KBM-7 (cell line): ENCODE measurements around the gene WDR18.

Experiments
- DNase-seq: peaks from one replicate; pipeline ENCODE4 v3.0.0-alpha.2; 2015
- in situ Hi-C: fragments of 300-500 bp; cut with MboI; formaldehyde crosslinking; loops from 2 replicates; pipeline ENCODE4 v1.14.3; 2020; ENCODE audit warnings: low sequenced_read_pairs, low pct_unique_long_range_greater_than_20kb, mixed read lengths

Gene WDR18

DNA sequence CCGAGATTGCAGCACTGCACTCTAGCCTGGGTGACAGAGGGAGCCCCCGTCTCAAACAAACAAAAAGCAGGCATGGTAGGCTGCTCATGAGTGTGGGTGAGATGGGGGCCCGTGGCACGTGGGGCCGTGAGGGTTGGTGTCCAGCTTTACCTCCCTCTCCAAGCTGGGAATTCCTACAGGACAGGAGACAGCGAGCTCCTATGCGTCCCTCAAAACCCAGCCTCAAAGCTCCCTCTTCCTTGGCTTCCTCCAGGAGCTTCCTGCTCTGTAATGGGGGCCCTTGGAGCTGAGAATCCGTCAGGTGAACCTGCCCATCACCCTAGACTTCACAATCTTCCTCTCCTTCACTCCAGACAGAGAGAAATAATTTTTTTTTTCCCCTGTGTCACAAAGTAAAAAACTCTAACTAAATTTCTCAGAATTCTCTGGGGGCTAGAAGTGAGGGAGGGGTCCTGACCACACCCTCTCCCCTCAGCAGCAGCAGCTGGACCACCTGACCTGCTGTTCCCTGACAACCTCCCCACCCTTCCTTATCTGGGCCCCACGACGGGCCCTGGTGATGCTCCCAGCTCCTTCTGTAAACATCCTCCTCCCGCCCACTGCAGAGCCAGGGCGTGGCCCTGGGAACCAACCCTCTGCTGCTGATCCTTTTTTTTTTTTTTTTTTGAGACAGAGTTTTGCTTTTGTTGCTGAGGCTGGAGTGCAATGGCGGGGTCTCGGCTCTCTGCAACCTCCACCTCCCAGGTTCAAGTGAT lies 22.1 kb upstream of the WDR18 start:
- no peak for DNase-seq
- in situ Hi-C loops, result no loop called here

DNA sequence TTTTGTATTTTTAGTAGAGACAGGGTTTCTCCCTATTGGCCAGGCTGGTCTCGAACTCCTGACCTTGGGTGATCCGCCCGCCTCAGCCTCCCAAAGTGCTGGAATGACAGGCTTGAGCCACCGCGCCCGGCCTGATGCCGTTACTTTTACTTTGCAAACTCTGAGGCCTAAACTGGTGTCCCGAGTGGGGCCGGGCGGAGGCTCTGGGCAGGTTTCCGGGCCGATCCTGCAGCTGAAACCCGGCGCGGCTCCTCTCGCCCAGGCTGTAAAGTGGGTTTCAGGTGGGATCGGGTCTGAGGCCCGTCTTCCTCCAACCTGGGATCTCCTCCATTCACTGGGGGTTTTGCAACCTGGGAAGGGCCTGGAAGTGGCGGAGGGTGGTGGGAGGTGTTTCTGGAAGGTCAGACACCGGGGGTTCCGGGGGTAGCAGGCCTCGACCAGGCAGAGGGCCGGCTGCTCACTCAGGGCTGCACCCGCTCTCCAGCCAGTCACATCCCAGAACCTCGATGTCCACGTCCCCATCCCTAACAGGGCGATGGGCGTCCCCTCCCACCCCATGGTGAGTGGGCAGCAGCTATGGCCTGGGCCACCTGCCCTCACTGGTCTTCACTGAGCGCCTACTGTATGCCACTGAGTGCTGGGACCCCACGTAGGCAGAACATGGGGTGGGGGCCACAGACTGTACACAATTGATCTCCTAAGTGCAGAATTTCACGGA lies 21.3 kb upstream of the WDR18 start:
- in situ Hi-C loops, result no loop called here
- DNase-seq, result no peak

DNA sequence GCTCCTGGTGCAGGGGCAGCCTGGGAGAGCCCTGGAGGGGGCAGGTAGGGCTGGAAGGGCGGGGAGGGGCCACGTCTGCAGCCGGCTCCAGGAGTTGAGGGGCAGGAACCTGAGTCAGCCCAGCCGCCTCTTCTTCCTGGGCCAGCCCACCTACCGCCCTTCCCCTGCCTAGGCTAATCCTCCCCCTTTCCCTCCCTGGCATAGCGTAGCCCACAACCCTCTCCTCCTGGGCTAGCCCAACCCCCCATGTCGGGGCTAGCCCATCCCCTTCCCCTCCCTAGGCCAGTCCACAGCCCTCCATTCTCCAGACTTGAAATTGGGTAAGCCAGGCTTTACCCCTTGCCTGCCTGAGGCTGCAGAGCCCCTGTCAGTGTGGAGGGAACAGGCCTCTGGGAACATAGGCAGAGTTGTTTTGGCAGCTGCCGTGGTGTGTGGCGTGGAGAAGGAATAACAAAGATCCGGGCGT lies 20.6 kb upstream of the WDR18 start:
- in situ Hi-C loops, result no loop called here
- no peak for DNase-seq

DNA sequence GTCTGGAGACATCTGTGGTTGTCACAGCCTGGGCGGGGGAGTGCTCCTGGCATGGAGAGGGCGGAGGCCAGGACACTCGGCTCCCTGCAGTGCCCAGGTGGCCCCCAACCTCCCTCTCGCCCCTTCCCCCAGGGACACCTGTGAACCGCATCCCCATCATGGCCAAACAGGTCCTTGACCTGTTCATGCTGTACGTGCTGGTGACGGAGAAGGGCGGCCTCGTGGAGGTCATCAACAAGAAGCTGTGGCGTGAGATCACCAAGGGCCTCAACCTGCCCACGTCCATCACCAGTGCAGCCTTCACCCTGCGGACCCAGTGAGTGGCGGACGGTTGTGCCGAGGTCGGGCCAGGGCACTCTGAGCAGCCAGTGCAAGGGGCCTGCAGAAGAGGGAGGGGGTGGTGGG lies 20.0 kb upstream of the WDR18 start:
- no peak for DNase-seq
- in situ Hi-C loops, result no loop called here

DNA sequence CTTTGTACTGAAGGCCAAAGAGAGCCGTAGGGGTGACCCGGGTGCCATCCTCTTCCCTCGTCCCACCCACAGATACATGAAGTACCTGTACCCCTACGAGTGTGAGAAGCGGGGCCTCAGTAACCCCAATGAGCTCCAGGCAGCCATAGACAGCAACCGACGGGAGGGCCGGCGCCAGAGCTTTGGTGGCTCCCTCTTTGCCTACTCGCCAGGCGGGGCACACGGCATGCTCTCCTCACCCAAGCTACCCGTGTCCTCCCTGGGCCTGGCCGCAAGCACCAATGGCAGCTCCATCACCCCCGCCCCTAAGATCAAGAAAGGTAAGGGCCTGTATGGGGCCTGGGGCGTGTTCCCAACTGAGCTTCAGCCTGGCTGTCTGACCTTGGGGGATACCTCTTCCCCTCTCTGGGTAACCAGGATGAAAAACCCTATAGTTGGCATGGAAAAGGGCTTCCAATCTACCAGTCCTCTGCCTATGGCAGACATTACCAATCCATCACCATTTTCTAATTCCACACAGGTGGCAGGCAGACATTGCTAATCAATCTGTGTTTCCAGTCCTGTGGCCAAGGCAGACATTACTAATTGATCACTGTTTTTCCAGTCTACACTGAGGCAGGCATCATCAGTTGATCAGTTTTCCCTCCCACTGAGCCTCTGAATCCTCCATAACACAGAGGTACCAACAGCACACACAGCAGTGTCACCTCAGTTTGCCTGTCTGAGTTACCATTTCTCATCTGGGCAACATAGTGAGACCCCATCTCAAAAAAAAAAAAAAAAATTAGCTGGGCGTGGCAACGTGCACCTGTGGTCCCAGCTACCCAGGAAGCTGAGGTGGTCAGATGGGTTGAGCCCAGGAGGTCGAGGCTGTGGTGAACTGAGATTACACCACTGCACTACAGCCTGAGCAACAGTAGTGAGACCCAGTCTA lies 19.1 kb upstream of the WDR18 start:
- in situ Hi-C loops, result no loop called here
- DNase-seq, result no peak

DNA sequence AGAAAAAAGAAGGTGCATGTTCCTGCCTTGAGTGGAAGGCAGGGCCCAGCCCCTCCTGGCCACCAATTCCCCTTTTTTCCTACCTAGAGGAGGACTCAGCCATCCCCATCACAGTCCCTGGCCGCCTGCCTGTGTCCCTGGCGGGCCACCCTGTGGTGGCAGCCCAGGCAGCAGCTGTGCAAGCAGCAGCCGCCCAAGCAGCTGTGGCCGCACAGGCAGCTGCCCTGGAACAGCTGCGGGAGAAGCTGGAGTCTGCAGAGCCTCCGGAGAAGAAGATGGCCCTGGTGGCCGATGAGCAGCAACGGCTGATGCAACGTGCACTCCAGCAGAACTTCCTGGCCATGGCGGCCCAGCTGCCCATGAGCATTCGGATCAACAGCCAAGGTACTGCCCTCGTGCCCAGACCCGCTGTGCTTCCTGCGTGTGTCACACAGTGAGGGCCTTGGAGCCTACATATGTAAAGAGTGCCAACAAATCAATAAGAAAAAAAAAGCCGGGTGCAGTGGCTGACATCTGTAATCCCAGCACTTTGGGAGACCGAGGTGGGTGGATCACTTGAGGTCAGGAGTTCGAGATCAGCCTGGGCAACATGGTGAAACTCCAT lies 17.6 kb upstream of the WDR18 start:
- in situ Hi-C loops, result no loop called here
- DNase-seq, result no peak

DNA sequence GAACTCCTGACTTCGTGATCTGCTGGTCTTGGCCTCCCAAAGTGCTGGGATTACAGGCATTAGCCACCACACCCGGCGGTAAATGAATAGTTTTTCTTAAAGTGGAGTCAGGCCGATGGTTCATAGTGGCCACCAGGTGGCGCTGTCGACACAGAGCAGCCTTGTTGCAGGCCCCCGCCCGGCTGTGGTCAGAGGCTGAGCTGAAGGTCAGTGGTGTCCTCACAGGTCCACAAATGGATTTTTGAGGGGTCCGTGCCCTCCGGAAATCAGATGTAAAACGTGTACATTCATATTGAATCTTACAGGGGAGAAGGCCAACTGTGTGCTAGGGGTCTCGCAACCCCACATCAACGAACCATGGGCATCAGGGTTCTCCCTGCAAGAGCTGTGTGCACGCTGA lies 13.4 kb upstream of the WDR18 start:
- in situ Hi-C loops, result no loop called here
- DNase-seq, result no peak

DNA sequence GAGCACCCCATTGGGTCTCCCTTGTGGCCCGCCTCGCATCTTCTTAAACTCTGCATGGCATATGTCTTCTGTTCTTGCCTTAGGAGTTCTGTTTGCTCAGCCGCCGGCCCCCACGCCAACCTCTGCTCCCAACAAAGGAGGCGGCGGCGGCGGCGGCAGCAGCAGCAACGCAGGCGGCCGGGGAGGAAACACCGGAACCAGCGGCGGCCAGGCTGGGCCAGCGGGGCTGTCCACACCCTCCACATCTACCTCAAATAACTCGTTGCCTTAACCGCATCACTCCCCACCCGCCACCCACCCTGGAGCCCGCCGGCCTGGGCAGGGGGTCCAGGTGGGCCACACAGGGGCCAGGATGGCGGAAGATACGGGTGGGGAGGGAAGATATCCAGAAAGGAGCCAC lies 12.3 kb upstream of the WDR18 start:
- in situ Hi-C loops, result no loop called here
- DNase-seq, result no peak

DNA sequence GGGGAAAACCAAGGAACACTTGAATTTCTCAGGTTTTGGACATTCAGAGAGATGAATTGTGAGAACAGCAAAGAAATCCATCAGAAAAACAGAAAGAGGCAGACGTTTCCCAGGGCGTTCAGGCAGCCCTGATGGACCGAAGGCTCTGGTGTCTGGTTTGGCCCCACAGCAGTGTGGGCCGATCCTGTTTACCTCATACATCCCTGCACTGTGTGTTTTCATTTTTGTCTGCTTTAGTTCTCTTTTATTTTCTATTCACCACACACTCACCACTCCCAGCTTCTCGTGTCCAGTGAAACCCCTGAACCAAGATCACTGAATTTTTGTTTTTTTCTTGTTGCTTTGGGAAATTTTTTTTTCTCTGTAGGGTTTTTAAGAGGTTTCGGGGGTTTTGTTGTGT lies 11.9 kb upstream of the WDR18 start:
- no peak for DNase-seq
- in situ Hi-C loops, result no loop called here

DNA sequence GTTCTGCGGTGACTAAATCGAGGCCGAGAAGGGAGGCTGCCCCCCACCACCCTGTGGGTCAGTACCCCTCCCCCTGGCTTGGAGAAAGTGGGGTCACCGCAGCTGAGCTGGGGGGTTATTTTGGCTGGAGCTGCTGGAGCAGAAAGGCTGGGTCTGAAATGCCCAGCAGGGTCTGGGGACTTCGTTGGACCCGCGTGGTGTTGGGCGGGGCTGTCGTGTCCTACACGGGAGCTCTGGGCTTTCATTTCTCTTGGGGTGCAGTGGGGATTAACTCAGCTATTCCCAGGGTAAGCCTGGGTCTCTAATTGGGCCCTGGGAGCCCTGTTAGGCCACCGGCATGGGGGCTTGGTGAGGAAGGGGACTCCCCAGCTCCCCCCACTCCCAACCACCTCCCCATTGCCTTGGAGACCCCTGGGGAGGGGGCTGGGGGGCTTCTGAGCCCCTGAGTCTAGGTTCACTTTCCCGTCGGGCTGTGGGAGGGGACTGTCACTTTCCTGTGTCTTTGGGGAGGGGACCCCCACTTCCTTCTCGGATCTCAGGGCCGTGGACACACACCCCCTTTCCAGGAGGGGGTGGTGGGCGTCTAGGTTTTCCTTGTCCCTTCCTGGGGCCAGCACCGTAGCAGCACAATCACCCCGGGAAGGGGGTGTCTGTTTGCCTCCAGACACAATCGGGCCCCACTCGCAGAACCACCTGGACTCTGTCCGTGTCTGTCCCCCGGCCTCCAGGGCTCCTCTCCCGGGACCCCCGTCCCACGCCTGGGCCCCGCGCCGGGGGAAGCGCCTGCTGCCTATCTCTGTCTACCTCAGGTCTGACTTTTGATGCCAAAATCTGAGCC lies 10.2 kb upstream of the WDR18 start:
- in situ Hi-C loops, result no loop called here

DNA sequence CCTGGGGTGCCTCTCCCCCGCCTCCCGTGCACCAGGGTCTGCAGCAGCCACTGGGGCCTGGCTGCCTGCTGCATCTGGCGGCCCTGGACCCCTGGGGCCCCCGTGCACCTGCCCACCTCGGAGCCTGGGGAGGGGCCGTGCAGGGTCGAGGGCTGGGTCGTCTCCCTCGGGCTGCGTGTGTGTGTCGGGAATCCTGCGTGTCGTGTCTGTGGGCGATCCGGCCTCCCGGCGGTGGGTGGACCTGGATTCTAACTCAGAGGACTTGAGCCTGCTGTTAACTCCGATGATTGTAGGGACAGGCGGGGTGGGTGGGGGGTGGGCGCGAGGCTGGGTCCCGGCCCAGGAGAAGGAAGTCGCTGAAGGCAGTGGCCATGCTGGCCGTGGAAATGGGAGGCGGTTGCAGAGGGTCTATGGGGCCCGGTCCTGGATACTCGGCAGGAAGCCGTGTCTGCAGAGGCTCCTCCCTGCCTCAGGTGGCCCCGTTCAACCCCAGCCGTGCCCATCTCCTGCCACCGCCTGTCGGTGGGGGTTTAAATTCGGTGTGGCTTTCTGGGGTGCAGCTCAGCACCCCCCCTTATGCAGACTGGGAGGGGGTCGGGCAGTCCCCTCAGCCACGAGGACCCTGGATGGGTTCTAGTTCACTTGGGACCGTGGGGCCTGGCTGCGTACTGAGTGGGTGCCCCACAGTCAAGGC lies 9.4 kb upstream of the WDR18 start:
- no peak for DNase-seq
- in situ Hi-C loops, result no loop called here

More for the DNA sequence above, 10.2 kb upstream of the WDR18 start:
- no peak for DNase-seq

DNA sequence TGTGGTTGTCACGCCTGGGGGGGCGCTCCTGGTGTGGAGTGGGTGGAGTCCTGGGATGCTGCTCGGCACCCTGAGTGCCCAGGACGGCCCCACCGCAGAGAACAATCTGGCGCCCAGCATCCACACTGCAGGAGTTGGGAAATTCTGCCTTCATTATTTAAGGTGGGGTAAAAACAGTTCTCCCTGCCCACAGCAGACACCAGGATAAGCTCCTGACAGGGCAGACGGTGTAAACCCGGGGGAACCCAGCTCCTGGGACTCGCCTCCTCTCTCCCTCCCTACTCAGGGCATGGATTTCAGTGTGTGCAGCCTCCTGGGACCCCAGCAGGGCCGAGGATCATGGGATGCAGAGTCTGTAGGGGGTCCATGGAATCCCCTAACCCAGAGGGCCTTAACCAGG lies 7.7 kb upstream of the WDR18 start:
- in situ Hi-C loops, result no loop called here
- no peak for DNase-seq

DNA sequence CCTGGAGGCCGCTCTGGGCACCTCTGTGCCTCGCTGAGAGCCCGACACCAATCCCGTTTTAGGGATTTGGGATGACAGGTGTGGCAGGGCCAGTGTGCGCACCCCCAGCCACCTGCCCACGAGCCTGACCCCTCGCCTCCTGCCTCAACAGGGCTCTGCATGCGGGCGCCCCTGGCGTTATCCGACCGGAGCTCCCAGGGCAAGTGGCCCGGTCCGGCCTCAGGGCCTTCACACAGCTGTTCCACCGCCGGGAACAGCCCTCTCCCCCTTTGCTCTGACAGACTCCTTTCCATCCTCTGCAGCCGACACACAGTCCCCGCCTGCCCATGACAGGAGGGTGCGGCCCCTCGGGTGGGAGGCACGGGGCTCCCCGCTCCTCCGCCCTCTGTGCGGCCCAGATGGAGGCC lies 7.1 kb upstream of the WDR18 start:
- in situ Hi-C loops, result no loop called here
- no peak for DNase-seq

DNA sequence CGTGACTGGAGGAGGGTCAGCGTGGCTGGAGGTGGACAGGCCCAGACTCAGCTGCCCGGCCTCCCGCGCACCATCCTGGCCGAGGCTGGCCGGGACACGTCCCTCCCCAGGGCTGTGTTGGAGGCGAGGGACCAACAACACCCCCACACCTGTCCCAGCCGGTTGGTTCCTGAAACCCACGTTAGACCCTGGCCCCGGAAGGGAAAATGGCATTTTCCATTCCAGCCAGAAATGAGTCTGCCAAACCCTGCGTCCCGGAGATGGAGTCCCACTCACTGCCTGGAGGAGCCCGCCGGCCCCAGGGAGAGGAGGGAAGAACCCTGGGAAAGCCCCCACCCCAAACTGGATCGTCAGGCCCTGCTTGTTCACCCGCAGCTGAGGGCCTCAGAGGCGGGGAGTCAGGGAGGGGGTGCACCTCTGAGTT lies 4.8 kb upstream of the WDR18 start:
- in situ Hi-C loops, result no loop called here
- no peak for DNase-seq

DNA sequence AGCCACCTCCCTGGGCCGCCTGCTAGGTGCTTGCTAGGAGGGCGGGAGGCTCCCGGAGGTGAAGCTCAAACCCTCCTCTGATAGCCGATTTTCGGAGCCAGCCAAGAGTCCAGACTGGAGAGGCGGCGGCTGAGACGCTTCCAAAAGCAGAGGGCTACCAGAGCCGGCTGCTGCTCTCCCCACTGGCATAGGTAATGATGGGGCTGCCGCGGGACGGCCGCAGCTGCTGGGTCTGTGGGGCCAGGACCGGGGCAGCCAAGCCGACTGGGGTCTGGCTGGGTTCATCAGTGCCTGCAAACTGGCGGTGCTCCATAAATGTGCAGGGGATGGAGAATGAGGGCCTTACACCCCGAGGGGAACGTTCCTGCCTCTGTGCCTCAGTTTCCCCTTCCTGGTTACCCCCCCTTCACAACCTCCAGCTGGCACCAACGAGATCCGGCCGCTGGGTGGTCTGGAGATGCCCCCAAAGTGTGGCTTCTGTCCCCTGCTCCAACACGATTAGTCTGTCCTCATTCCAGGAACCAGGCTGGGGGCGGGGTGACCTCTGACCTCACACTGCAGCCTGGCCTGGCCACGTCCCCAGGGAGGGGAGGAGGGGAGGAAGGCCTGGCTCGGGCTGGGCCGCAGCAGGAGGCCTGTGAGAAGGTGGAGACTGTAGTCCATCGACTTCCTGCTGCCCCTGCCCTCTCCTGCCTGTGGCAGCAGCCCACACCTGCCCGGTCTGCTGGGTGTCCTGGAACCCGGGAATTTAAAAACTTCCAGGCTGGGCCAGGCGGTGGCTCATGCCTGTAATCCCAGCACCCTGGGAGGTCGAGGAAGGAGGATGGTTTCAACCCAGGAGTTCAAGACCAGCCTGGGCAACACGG lies 3.8 kb upstream of the WDR18 start:
- DNase-seq, result no peak

DNA sequence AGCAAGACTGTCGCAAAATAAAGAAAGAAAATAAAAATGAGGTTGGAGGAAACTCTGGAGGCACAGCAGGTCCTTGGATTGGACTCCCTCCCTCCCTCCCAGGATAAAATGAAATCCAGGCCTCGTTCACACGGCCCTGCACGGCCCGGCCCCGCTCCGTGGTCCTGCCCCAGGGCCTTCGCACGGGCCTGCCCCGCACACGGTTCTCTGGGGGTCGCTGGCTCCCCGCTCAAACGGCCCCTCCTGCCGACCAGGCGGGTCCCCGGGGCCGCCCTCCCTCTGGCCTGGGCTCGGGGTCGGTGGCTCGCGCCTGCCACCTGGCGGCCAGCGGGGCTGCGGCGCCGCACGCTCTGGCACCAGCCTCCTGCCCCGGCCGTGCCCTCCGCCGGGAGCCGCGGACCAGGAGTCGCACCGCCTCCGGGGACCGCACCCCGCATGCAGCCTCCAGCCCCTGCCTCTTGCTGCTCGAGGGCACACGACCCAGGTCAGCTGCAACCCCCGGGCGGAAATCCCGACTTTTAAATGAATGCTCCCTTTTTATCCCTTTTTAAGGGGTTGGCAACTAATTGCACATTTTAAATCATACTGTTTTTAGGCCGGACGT lies 1.5 kb upstream of the WDR18 start:
- peak; percentile 82 for DNase-seq
- in situ Hi-C loops, result no loop called here

More for the DNA sequence above, 3.8 kb upstream of the WDR18 start:
- in situ Hi-C loops, result no loop called here

DNA sequence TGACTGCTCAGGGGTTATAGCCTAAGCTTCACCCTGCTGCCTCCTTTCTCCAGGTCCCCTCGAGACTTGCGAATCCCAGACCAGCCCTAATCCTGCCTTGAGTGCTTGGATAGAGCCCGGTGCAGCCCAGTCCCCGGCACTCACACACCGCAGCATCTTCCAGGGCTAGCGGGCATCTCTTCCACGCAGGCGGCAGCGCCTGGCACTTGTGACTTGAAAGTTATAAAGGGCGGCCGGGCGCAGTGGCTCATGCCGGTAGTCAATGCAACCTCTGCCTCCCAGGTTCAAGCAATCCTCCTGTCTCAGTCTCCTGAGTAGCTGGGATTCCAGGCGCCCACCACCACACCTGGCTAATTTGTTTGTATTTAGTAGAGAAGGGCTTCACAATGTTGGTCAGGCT lies 1.9 kb downstream of the WDR18 start:
- in situ Hi-C loops, result no loop called here
- DNase-seq, result no peak
